Stimulated activated naive CD8-positive, alpha-beta T cell treated with anti-CD3 and anti-CD28 coated beads, Interleukin-15, Interleukin-2, amounts not matched to agents 100 ng/mL and 50 ng/mL, for 24 hours (primary cell): ENCODE measurements around the gene NUCB2.

Experiments used
- H3K27ac Mint-ChIP-seq: one replicate; pipeline ENCODE4 v1.8.0; 2021; ENCODE audit warnings: mild to moderate bottlenecking, mixed read lengths
- H3K27me3 Mint-ChIP-seq: one replicate; pipeline ENCODE4 v1.8.0; 2021; ENCODE audit warnings: mixed read lengths
- H3K36me3 Mint-ChIP-seq: one replicate; pipeline ENCODE4 v1.8.0; 2021; ENCODE audit warnings: low read depth, mixed read lengths
- H3K4me1 Mint-ChIP-seq: one replicate; pipeline ENCODE4 v1.8.0; 2021; ENCODE audit warnings: low read depth, mixed read lengths
- H3K4me3 Mint-ChIP-seq: one replicate; pipeline ENCODE4 v1.8.0; 2021; ENCODE audit warnings: mild to moderate bottlenecking, mixed read lengths
- H3K9me3 Mint-ChIP-seq: one replicate; pipeline ENCODE4 v1.8.0; 2021; ENCODE audit warnings: mixed read lengths

Gene NUCB2

GRCh38 chr11:17343907-17344306, 67.4 kb downstream of the NUCB2 start:
- no peak overlapping the region for H3K4me3 Mint-ChIP-seq
- no peaks in the 10 kb centered on the region for H3K27me3 Mint-ChIP-seq
- H3K9me3 Mint-ChIP-seq, result no peaks in the 10 kb centered on the region
- peaks cover 4% of the 10 kb centered on the region for H3K36me3 Mint-ChIP-seq
- peak overlapping the region; percentile 38 for H3K27ac Mint-ChIP-seq
- peaks cover 21% of the 10 kb centered on the region for H3K4me1 Mint-ChIP-seq

GRCh38 chr11:17347676-17348075, 71.1 kb downstream of the NUCB2 start:
- H3K27me3 Mint-ChIP-seq, result no peaks in the 10 kb centered on the region

GRCh38 chr11:17350455-17351171, 74.1 kb downstream of the NUCB2 start:
- Mint-ChIP-seq H3K9me3 (no peaks in the 10 kb centered on the region), H3K27me3 (no peaks in the 10 kb centered on the region), H3K36me3 (peaks cover 6% of the 10 kb centered on the region), H3K27ac (peak overlapping the region; percentile 69), H3K4me1 (peaks cover 44% of the 10 kb centered on the region), H3K4me3 (peak overlapping the region; percentile 92)

More at GRCh38 chr11:17347676-17348075, 71.1 kb downstream of the NUCB2 start:
- Mint-ChIP-seq H3K9me3 (no peaks in the 10 kb centered on the region), H3K4me1 (peaks cover 45% of the 10 kb centered on the region), H3K36me3 (no peaks in the 10 kb centered on the region), H3K4me3 (no peak overlapping the region), H3K27ac (no peak overlapping the region)

DNA sequence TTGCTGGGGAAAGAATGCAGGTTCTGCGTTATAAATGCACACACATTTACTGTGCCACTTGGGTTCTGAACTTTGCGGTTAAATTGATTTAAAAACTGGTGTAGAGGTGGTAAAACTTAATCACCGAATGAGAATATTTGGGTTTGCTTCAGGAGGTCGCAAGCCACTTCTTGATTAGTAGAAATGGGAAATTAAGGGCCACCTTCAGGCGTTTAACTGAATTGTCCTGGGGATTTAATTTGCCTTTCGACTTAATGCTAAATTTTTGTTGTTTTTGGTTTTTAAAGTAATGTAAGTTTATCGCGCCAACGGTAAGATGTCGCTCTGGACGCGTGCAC, 74.6 kb downstream of the NUCB2 start:
- peak overlapping the region; percentile 92 for H3K4me3 Mint-ChIP-seq
- no peaks in the 10 kb centered on the region for H3K27me3 Mint-ChIP-seq
- peak overlapping the region; percentile 69 for H3K27ac Mint-ChIP-seq
- peaks cover 6% of the 10 kb centered on the region for H3K36me3 Mint-ChIP-seq
- H3K9me3 Mint-ChIP-seq, result no peaks in the 10 kb centered on the region
- peaks cover 44% of the 10 kb centered on the region for H3K4me1 Mint-ChIP-seq

DNA sequence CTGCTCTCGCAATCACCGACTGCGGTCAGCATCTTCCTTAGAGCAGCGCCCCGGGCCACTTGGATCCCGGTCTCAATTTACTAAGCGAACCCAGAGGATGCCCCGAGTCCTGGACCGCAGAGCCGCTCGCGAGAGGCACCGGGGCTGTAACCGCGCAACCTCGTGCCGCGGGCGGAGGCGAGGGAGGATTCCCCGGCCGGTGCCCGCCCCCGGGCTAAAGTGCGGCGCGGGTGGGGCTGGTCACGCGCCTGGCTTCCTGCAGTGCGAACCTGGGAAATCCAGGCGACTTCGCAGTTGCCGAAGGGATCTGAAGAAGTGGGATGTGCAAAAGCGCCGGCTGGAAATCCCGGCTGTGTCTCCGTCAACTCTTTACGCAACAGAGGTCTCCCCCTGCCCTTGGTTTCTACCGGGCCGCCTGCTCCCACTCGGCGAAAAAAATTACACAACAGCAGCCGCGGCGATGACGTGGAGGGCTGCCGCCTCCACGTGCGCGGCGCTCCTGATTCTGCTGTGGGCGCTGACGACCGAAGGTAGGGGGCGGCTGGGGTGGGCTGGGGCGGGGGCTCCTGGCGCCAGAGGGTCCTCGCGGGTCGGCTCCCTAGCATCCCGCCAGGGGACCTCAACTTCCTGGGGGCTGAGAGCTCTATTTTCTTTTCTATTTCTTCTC, 75.1 kb downstream of the NUCB2 start, which contains the start of gene NCR3LG1:
TSS of gene NCR3LG1 (plus strand) at position 291 of the 667 bp plus-strand sequence. CDS start at position 461, 170 bp downstream.
- peaks cover 6% of the 10 kb centered on the region for H3K36me3 Mint-ChIP-seq
- H3K4me1 Mint-ChIP-seq, result peaks cover 44% of the 10 kb centered on the region
- peak within 1 kb of the TSS; percentile 92 for H3K4me3 Mint-ChIP-seq
- peak within 1 kb of the TSS; percentile 91 for H3K27ac Mint-ChIP-seq
- H3K27me3 Mint-ChIP-seq, result no peaks in the 10 kb centered on the region
- H3K9me3 Mint-ChIP-seq, result no peaks in the 10 kb centered on the region

DNA sequence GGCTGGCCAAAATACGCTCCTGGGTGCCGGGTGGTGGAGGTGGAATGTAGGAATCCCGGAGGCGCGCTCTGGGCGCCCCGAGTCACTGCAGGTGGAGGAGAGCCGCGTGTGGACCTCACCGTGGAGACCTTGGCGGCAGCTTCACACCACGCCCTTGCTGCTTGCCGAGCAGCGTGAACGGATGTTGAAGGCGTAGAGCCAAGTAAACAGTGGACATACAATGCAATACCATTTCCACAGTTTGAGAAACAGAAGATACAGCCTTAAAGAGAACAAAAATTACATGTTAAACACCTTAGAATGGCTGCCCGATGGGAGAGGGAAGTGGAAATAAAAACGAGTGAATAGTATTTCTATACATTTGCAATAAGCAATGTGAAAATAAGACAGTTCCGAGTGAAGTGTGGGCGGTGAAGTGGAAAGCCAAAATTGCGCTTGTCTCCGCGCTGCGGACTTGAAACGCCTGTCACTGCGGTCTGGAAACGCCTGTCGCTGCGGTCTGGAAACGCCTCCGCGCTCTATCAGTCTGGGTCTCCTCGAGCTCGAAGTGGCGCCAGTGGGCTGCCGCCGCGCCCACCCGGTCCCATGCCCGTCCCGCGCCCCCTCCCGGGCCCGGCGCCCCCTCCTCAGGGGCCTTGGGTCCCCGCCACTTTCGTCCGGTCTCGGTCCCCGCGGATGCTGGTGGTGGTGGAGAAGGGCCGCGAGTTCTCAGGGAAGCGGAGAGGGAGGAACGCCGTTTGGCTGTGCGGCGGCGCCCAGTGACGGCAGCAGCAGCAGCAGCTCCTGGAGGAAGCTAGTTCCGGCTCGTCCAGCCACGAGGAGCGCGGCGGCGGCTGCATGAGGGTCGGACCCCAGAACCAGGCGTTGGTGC, 76.6 kb downstream of the NUCB2 start:
- peak overlapping the region; percentile 92 for H3K4me3 Mint-ChIP-seq

DNA sequence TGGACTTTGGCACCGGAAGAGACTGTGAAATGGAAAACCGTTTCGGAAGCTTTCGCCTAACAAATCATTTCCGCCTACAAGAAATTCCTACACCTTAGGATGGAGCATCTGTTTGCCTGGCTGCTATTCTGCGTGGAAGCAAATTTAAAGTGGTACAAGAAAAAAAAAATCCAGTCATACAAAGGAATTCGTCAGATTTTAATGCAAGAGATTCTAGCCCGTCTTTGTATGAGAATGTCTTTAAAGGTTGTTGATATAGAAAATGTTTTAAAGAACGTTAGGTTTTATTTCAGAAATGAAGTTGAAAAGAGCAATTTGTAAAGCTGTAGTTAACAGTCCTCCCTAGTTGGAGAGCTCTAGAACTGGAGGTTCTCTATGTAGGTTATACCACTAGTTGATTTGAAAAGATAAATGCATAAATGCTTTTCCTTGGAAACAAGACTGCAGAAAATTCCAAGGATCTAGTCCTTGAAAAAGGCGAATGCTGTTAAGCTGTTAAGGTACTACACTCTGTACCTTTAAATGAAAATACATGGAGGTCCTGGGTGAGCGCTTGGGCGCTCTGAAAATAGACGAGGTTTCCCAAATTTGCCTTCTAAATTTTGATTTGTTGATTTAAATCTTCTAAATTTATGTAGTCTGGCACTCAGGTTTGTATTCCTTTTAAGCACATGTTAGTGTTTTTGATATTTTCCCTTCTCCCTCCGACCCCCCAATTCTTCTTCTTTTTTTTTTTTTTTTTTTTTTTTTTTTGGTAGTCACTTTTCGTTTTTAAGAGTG, 77.5 kb downstream of the NUCB2 start:
- Mint-ChIP-seq H3K36me3 (peaks cover 20% of the 10 kb centered on the region), H3K4me1 (peaks cover 44% of the 10 kb centered on the region), H3K27me3 (no peaks in the 10 kb centered on the region), H3K9me3 (no peaks in the 10 kb centered on the region), H3K4me3 (peak overlapping the region; percentile 92), H3K27ac (peak overlapping the region; percentile 88)

More for the DNA sequence above, 76.6 kb downstream of the NUCB2 start:
- Mint-ChIP-seq H3K36me3 (peaks cover 14% of the 10 kb centered on the region), H3K9me3 (no peaks in the 10 kb centered on the region), H3K27me3 (no peaks in the 10 kb centered on the region), H3K4me1 (peaks cover 44% of the 10 kb centered on the region), H3K27ac (peak overlapping the region; percentile 91)

DNA sequence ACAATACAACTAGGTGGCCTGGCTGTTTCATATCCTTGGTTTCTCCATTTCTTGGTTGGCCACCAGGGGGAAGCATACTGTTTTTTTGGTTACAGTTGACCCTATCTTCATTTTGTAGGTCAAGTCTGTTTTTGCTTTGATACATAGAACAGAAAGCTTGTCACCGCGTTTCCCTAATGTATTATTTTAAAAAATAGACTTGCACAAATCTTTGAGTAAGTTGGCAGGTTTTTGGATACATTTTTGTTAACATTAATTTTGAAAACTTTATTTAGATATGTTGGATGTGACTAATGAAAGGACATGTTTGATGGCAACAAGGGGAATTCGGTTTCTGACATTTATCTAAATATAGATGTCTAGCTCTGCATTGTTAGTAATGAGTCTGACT, 78.1 kb downstream of the NUCB2 start:
- Mint-ChIP-seq H3K9me3 (no peaks in the 10 kb centered on the region), H3K4me1 (peaks cover 44% of the 10 kb centered on the region), H3K27me3 (no peaks in the 10 kb centered on the region), H3K4me3 (peak overlapping the region; percentile 92), H3K27ac (peak overlapping the region; percentile 88), H3K36me3 (peaks cover 24% of the 10 kb centered on the region)

GRCh38 chr11:17366495-17366894, 90.0 kb downstream of the NUCB2 start:
- Mint-ChIP-seq H3K4me3 (no peak overlapping the region), H3K27ac (no peak overlapping the region), H3K9me3 (peaks cover 27% of the 10 kb centered on the region), H3K27me3 (no peaks in the 10 kb centered on the region), H3K4me1 (peaks cover 13% of the 10 kb centered on the region), H3K36me3 (peaks cover 79% of the 10 kb centered on the region)

- Mint-ChIP-seq H3K36me3 (peaks cover 85% of the 10 kb centered on the region), H3K4me3 (no peak overlapping the region), H3K4me1 (peaks cover 13% of the 10 kb centered on the region), H3K27me3 (no peaks in the 10 kb centered on the region), H3K27ac (peak overlapping the region; percentile 6), H3K9me3 (peaks cover 34% of the 10 kb centered on the region)
These were observed 92.0 kb downstream of the NUCB2 start for GRCh38 chr11:17368551-17368950.

DNA sequence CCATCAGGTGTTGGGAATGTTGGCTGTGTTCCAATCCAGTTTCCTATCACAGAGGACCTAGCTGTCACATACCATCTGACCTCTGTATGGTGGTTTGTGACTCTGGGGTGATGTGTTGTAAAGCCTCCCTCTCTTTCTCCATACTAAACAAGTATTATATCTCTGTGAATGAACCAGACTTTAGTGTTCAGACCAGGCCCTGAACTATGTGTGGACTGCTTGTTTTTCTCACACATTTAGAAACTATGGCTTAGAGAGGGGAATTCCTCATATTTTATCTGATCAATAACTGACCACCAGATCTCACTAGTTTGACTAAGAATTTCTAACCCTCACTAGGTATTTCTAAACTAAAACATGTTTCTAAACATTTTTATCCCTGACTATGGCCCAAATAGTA, 92.6 kb downstream of the NUCB2 start:
- H3K27me3 Mint-ChIP-seq, result no peaks in the 10 kb centered on the region
- H3K36me3 Mint-ChIP-seq, result peaks cover 79% of the 10 kb centered on the region
- no peak overlapping the region for H3K4me3 Mint-ChIP-seq
- H3K27ac Mint-ChIP-seq, result no peak overlapping the region
- peaks cover 34% of the 10 kb centered on the region for H3K9me3 Mint-ChIP-seq
- peaks cover 13% of the 10 kb centered on the region for H3K4me1 Mint-ChIP-seq

DNA sequence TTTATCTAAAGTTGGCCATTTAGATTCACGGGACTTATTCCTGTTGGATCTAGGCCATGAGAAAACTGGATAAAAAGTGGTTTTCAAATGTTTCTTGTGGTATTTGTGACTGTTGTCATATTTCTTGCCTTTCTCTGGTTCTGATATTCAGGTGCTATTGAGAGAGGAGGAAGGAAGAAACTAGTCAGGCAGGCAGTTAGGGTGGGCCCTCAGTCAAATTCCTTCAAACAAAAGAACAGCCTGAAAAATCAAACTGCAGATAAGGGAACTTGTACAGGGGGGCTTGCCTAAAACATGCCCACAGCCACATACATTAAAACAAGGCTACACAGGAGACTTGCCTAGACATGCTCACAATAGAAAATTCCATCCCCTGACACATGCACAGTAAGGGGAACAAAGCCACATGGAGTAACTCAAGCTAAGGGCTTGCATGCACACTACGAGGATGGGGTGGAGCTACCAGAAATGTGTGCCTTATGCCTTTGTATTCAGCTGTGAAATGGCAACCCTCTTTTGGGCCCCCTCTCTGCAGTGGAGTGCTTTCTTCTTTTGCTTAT, 93.2 kb downstream of the NUCB2 start:
- no peak overlapping the region for H3K4me3 Mint-ChIP-seq
- H3K27me3 Mint-ChIP-seq, result no peaks in the 10 kb centered on the region
- no peak overlapping the region for H3K27ac Mint-ChIP-seq
- peaks cover 83% of the 10 kb centered on the region for H3K36me3 Mint-ChIP-seq
- peaks cover 13% of the 10 kb centered on the region for H3K4me1 Mint-ChIP-seq
- peaks cover 34% of the 10 kb centered on the region for H3K9me3 Mint-ChIP-seq

DNA sequence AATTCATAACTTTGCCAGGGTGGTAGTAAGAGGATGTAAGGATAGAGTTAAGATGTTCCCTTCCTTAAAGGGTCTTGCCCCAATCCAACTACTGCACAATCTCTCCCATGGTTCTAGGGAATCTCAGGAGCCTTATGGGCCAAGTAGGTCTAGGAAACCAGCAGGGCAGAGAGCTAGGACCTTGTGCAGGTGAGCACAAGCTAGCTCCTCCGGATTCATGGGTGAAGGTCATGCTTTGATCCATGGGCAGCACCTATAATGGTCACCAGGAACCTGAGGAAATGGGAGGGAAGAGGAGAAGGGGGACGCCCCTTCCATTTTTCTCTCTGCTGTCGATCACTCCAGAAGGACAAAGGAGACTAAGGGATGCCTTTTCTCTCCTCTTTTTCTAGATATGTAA, 95.1 kb downstream of the NUCB2 start:
- H3K9me3 Mint-ChIP-seq, result peaks cover 34% of the 10 kb centered on the region
- no peaks in the 10 kb centered on the region for H3K27me3 Mint-ChIP-seq
- H3K4me3 Mint-ChIP-seq, result no peak overlapping the region
- peaks cover 13% of the 10 kb centered on the region for H3K4me1 Mint-ChIP-seq
- peaks cover 75% of the 10 kb centered on the region for H3K36me3 Mint-ChIP-seq
- no peak overlapping the region for H3K27ac Mint-ChIP-seq

DNA sequence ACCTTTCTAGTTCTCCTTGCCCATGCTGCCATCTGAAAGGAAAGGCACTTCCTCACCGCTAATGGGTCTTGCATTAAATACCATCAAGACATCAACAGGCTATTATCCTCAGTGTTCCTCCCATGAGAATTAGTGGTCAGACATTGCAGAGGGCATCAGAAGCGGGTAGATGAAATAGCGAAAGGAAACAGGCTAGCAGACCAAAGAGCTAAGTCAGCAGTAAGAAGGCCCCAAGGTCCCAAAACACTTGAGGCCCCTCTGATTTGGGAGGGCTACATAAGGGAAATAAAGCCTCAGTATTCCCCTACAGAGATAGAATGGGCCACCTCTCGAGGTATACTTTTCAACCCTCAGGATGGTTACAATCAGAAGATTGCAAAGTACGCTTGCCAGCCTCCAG, 99.0 kb downstream of the NUCB2 start:
- peaks cover 16% of the 10 kb centered on the region for H3K9me3 Mint-ChIP-seq
- H3K4me1 Mint-ChIP-seq, result no peaks in the 10 kb centered on the region
- peaks cover 40% of the 10 kb centered on the region for H3K36me3 Mint-ChIP-seq
- no peaks in the 10 kb centered on the region for H3K27me3 Mint-ChIP-seq
- H3K27ac Mint-ChIP-seq, result no peak overlapping the region
- no peak overlapping the region for H3K4me3 Mint-ChIP-seq
